ENCODE data around the gene GGTA1.

Gene GGTA1

DNA sequence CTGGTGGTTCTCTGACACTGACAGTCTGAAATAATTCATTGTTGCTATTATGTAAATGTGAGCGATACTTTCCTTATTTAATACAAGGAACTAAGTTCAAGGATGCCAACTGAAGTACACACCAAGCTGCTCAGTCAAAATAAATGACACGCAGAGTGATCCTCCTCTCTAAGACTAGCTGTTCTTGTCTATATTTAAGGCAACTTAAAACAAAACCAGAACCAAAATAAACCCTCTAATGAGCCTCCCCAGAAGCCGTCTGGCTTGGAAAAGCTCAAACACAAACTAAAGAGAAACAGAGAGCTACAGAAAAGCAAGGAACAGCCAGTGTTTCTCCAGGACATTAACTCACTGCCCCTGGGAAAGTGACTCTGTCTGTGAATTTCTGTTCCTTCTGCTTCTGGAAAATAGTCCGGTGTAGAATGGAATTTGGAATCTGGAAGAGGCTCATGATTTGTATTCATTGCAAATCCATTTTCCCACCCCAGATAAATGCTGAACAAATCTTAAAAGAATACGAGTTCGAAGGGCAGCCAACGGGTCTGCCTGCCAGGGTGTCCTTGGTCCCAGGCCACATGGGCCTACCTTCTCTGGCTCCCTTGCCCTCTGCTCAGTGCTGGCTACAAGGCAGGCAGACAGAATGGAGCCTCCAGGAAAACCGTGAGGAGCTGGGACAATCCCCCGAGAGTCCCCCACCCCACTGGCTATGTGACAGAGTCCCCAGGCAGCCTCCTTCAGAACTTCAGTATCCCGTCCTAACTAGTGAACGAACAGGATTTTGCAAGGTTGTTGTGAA is 14.8 kb downstream of the GGTA1 start:
- ChIA-PET CTCF (interaction anchor here (1.0 kb wide), 1 partner anchor 13 kb away, joined by 3 read pairs; no protein-coding TSS in a partner anchor), POLR2A (interaction anchor here (0.9 kb wide), 1 partner anchor 8 kb away, joined by 3 read pairs; no protein-coding TSS in a partner anchor)
- no peak for DNase-seq (ENCODE audit: extremely low spot score)
- no peak for TF ChIP-seq TARDBP (IDR thresholded peaks at IDR 0.05)
- no peak for TF ChIP-seq ARNT (IDR thresholded peaks at IDR 0.05)
- TF ChIP-seq SP1 (IDR thresholded peaks at IDR 0.05): no peak
- TF ChIP-seq FOXM1 (IDR thresholded peaks at IDR 0.05; ENCODE audit: borderline replicate concordance): no peak
- no peak for TF ChIP-seq ZNF384 (IDR thresholded peaks at IDR 0.05)
- no peak for TF ChIP-seq LEF1 (IDR thresholded peaks at IDR 0.05; ENCODE audit: borderline replicate concordance)
- no peak for TF ChIP-seq HDGF (IDR thresholded peaks at IDR 0.05; ENCODE audit: borderline replicate concordance)
- no peak for TF ChIP-seq ELF4 (IDR thresholded peaks at IDR 0.05)
- no peak for TF ChIP-seq CTBP1 (IDR thresholded peaks at IDR 0.05; ENCODE audit: borderline replicate concordance)

DNA sequence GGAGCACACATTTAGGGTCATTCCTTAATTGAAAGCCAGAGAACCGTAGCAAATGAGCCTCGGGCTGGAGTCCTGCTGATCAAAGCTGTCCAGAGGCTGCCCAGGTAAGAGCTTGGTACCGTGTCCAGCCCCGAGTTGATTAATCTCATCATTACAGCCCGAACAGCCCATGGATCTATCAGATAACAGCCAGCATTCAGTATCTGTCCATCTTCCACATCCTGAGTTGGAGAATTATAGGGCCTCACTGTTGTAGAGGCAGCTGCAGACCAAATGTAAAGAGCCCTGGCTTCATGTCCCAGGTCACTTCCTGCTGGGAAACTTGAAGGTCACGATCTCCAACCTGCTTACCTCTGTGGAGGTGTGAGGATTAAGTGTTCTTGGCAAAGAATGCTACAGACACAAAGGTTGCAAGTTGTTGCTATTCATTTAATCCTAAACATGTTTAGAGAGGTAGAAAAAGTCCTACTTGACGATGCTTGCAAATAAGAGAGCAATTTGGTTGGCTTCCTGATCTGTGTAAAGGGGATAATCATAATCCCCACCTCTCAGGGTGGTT is 16.1 kb downstream of the GGTA1 start:
- POLR2A ChIA-PET: no interaction called here
- CTCF ChIA-PET: no interaction called here
- DNase-seq (ENCODE audit: extremely low spot score): no peak
- no peak for TF ChIP-seq ELF4 (IDR thresholded peaks at IDR 0.05)

DNA sequence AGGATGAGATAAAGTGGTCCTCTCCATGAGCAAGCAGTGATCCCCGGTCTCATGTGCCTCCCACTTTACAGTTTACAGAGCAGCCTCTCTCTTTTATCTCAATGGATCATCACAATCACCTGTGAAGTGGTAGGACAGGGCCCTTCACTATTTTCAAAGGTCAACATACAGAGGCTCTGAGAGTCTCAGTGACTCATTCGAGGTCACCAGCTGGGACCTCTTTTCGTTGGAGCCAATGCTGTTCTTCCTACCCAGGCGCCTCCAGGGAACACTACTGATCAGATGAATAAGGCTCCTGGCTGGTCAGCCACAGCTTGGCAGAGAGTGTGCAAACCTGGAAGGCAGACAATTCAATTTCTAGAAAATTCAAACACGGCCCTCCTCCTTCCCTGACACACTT is 16.6 kb downstream of the GGTA1 start:
- no peak for DNase-seq (ENCODE audit: extremely low spot score)
- POLR2A ChIA-PET: no interaction called here
- TF ChIP-seq NFRKB (IDR thresholded peaks at IDR 0.05) (no peak), FOXM1 (IDR thresholded peaks at IDR 0.05; ENCODE audit: borderline replicate concordance) (no peak), TARDBP (IDR thresholded peaks at IDR 0.05) (no peak), SP1 (IDR thresholded peaks at IDR 0.05) (no peak), ELF4 (IDR thresholded peaks at IDR 0.05) (no peak), BHLHE40 (IDR thresholded peaks at IDR 0.05; ENCODE audit: borderline replicate concordance) (no peak), LEF1 (IDR thresholded peaks at IDR 0.05; ENCODE audit: borderline replicate concordance) (no peak), FOXA1 (IDR thresholded peaks at IDR 0.05) (no peak), PKNOX1 (IDR thresholded peaks at IDR 0.05) (no peak), SUZ12 (IDR thresholded peaks at IDR 0.05) (no peak), FOXK2 (IDR thresholded peaks at IDR 0.05) (no peak), ZNF384 (IDR thresholded peaks at IDR 0.05) (no peak)
- CTCF ChIA-PET: interaction anchor here (0.6 kb wide), 1 partner anchor 231 kb away, joined by 4 read pairs; no protein-coding TSS in a partner anchor

- no peak for TF ChIP-seq TARDBP (IDR thresholded peaks at IDR 0.05)
- TF ChIP-seq ZNF384 (IDR thresholded peaks at IDR 0.05): no peak
- no peak for TF ChIP-seq FOXK2 (IDR thresholded peaks at IDR 0.05)
- no peak for TF ChIP-seq HDGF (IDR thresholded peaks at IDR 0.05; ENCODE audit: borderline replicate concordance)
- no peak for TF ChIP-seq BHLHE40 (IDR thresholded peaks at IDR 0.05; ENCODE audit: borderline replicate concordance)
- no peak for TF ChIP-seq SUZ12 (IDR thresholded peaks at IDR 0.05)
- TF ChIP-seq ELF4 (IDR thresholded peaks at IDR 0.05): no peak
- TF ChIP-seq SP1 (IDR thresholded peaks at IDR 0.05): no peak
- no peak for TF ChIP-seq PKNOX1 (IDR thresholded peaks at IDR 0.05)
- no peak for TF ChIP-seq FOXM1 (IDR thresholded peaks at IDR 0.05; ENCODE audit: borderline replicate concordance)
- no peak for TF ChIP-seq LEF1 (IDR thresholded peaks at IDR 0.05; ENCODE audit: borderline replicate concordance)
- TF ChIP-seq FOXA1 (IDR thresholded peaks at IDR 0.05): no peak
- no peak for TF ChIP-seq NFRKB (IDR thresholded peaks at IDR 0.05)
- TF ChIP-seq CTBP1 (IDR thresholded peaks at IDR 0.05; ENCODE audit: borderline replicate concordance): no peak
- no peak for TF ChIP-seq L3MBTL2 (conservative IDR thresholded peaks at IDR 0.05)
- no peak for TF ChIP-seq ARNT (IDR thresholded peaks at IDR 0.05)
- POLR2A ChIA-PET: no interaction called here
- DNase-seq (ENCODE audit: extremely low spot score): no peak
- CTCF ChIA-PET: no interaction called here
Measured at GRCh38 chr9:121478816-121479676, 20.6 kb downstream of the GGTA1 start.

DNA sequence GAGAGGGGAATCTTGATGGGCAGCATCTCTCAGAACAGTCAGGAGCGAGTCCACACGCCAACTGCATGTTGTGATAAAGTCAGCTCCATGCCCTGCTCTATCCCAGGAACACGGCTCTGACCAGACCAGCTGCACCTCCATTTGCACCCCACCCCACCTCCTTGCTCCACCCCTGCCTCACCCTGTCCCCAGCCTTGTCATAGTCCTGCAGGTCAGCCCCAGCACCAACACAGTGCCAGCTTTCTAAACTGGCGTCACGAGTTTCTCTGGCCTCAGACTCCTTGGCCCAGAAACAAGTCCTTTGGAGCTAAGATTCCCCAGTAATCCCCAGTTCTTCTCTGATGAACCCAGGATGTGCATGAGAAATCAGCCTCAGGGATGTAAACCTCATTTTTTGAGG is 23.5 kb downstream of the GGTA1 start:
- no peak for DNase-seq (ENCODE audit: extremely low spot score)
- TF ChIP-seq FOXK2 (IDR thresholded peaks at IDR 0.05) (no peak), PKNOX1 (IDR thresholded peaks at IDR 0.05) (no peak), NFRKB (IDR thresholded peaks at IDR 0.05) (no peak), ELF4 (IDR thresholded peaks at IDR 0.05) (no peak), L3MBTL2 (conservative IDR thresholded peaks at IDR 0.05) (no peak), SUZ12 (IDR thresholded peaks at IDR 0.05) (no peak), LEF1 (IDR thresholded peaks at IDR 0.05; ENCODE audit: borderline replicate concordance) (no peak), ARNT (IDR thresholded peaks at IDR 0.05) (no peak), TARDBP (IDR thresholded peaks at IDR 0.05) (no peak), CTBP1 (IDR thresholded peaks at IDR 0.05; ENCODE audit: borderline replicate concordance) (no peak), HDGF (IDR thresholded peaks at IDR 0.05; ENCODE audit: borderline replicate concordance) (no peak), FOXM1 (IDR thresholded peaks at IDR 0.05; ENCODE audit: borderline replicate concordance) (no peak)
- CTCF ChIA-PET: no interaction called here
- POLR2A ChIA-PET: interaction anchor here (0.6 to 1.6 kb wide), 2 partner anchors 9 to 16 kb away, joined by 3 read pairs; no protein-coding TSS in a partner anchor

Data from HEK293T (cell line).